IMR-90 (cell line): ENCODE measurements around the gene DCC. TPM values are rescaled to one million over a fixed set of nuclear protein-coding genes. Genes with fewer than 3 reads are reported as not detected.

Experiments
- ATAC-seq: fragments of 200-7000 bp; cut with Tn5 transposase; 2 replicates; pipeline ENCODE4 v1.9.1; 2020; ENCODE audit warnings: low read depth, mild to moderate bottlenecking, moderate library complexity
- BruUV-seq: library from RNA; stranded (reverse); fragments of 400-500 nt; replicated peaks from 2 replicates; lab custom pipeline; 2021; lab: Mats Ljungman, UMichigan
- CTCF ChIA-PET: fragments of 300-600 bp; formaldehyde crosslinking; extraction: SDS; loops from one replicate; lab custom pipeline; 2021; ENCODE audit warnings: antibody characterized with exemption; lab: Yijun Ruan, JAX
- POLR2A ChIA-PET: fragments of 300-600 bp; sonication (Branson Sonifier 250); formaldehyde crosslinking; loops from one replicate; lab custom pipeline; 2022; ENCODE audit warnings: antibody characterized with exemption; ENCODE audit not compliant: unreplicated experiment; lab: Charles Lee
- DNase-seq: peaks from one replicate; pipeline ENCODE4 v3.0.0; 2013
- H2AFZ ChIP-seq: replicated peaks from 2 replicates; pipeline ENCODE3; 2013; ENCODE audit warnings: low read length, mild to moderate bottlenecking; ENCODE audit not compliant: poor library complexity
- H2AK5ac ChIP-seq: 2 replicates; pipeline ENCODE4 v1.6.1; 2013; ENCODE audit warnings: low read depth, low read length, inconsistent platforms
- H2AK9ac ChIP-seq: replicated peaks from 2 replicates; pipeline ENCODE3; 2013; ENCODE audit warnings: mild to moderate bottlenecking, low read depth, low read length, moderate library complexity; ENCODE audit not compliant: poor library complexity
- H2BK120ac ChIP-seq: 2 replicates; pipeline ENCODE4 v1.6.1; 2013; ENCODE audit warnings: low read depth, low read length, inconsistent platforms
- H2BK15ac ChIP-seq: 3 replicates; pipeline ENCODE4 v1.6.1; 2013; ENCODE audit warnings: low read depth, low read length, inconsistent platforms
- H2BK20ac ChIP-seq: 2 replicates; pipeline ENCODE4 v1.6.1; 2013; ENCODE audit warnings: low read depth, mild to moderate bottlenecking, inconsistent platforms, low read length, moderate library complexity
- H2BK5ac ChIP-seq: 2 replicates; pipeline ENCODE4 v1.6.1; 2013; ENCODE audit warnings: mild to moderate bottlenecking, low read depth, low read length, inconsistent platforms; ENCODE audit not compliant: poor library complexity, severe bottlenecking
- H3K14ac ChIP-seq: replicated peaks from 2 replicates; pipeline ENCODE4 v1.6.1; 2013; ENCODE audit warnings: low read depth, low read length, inconsistent platforms
- H3K18ac ChIP-seq: 2 replicates; pipeline ENCODE4 v1.6.1; 2013; ENCODE audit warnings: low read depth, low read length, control low read depth
- H3K23ac ChIP-seq: 2 replicates; pipeline ENCODE4 v1.6.1; 2013; ENCODE audit warnings: low read depth, low read length, inconsistent platforms
- H3K27ac ChIP-seq: 2 replicates; pipeline ENCODE4 v1.5.1; 2013; ENCODE audit warnings: mild to moderate bottlenecking, control low read depth, low read length; ENCODE audit not compliant: insufficient read depth
- H3K27me3 ChIP-seq: 2 replicates; pipeline ENCODE4 v1.6.1; 2013; ENCODE audit warnings: low read length; ENCODE audit not compliant: control insufficient read depth, insufficient read depth
- H3K36me3 ChIP-seq: 2 replicates; pipeline ENCODE4 v1.6.1; 2013; ENCODE audit warnings: low read length, mixed read lengths; ENCODE audit not compliant: control insufficient read depth, insufficient read depth
- H3K4ac ChIP-seq: 2 replicates; pipeline ENCODE4 v1.6.1; 2013; ENCODE audit warnings: low read depth, low read length, inconsistent platforms
- H3K4me1 ChIP-seq: 2 replicates; pipeline ENCODE4 v1.6.1; 2013; ENCODE audit warnings: low read length, mixed read lengths; ENCODE audit not compliant: control insufficient read depth, insufficient read depth
- H3K4me2 ChIP-seq: 2 replicates; pipeline ENCODE4 v1.6.1; 2013; ENCODE audit warnings: low read depth, mild to moderate bottlenecking, control low read depth, low read length, moderate library complexity
- H3K4me3 ChIP-seq: 2 replicates; pipeline ENCODE4 v1.5.1; 2013; ENCODE audit warnings: low read depth, mild to moderate bottlenecking, control low read depth, low read length, moderate library complexity; ENCODE audit not compliant: insufficient read depth
- H3K56ac ChIP-seq: 2 replicates; pipeline ENCODE4 v1.6.1; 2013; ENCODE audit warnings: low read length, inconsistent platforms; ENCODE audit not compliant: insufficient read depth; ENCODE audit errors: extremely low read depth
- H3K79me1 ChIP-seq, 2 experiments: 2 replicates each; pipeline ENCODE4 v1.6.1; 2013; ENCODE audit warnings: low read length in 2 of 2, inconsistent platforms in 1 of 2, low read depth in 1 of 2
- H3K9ac ChIP-seq: 2 replicates; pipeline ENCODE4 v1.6.1; 2013; ENCODE audit warnings: low read depth, low read length, control low read depth
- H3K9me1 ChIP-seq: 2 replicates; pipeline ENCODE4 v1.6.1; 2013; ENCODE audit warnings: low read length, inconsistent platforms; ENCODE audit not compliant: insufficient read depth
- H3K9me3 ChIP-seq: 2 replicates; pipeline ENCODE4 v1.6.1; 2013; ENCODE audit warnings: low read length; ENCODE audit not compliant: control insufficient read depth, insufficient read depth
- H4K20me1 ChIP-seq: 2 replicates; pipeline ENCODE4 v1.6.1; 2013; ENCODE audit warnings: low read length, inconsistent platforms; ENCODE audit not compliant: insufficient read depth
- H4K5ac ChIP-seq: 2 replicates; pipeline ENCODE4 v1.6.1; 2013; ENCODE audit warnings: mild to moderate bottlenecking, low read depth, low read length, control low read depth
- H4K8ac ChIP-seq, 2 experiments: 2 replicates each; pipeline ENCODE4 v1.6.1; 2013; ENCODE audit warnings: low read depth in 2 of 2, low read length in 2 of 2, control low read depth in 1 of 2, inconsistent platforms in 1 of 2
- H4K91ac ChIP-seq: 2 replicates; pipeline ENCODE4 v1.6.1; 2013; ENCODE audit warnings: low read depth, low read length, inconsistent platforms; ENCODE audit not compliant: insufficient read depth
- BHLHE40 ChIP-seq: fragments of 150-350 bp; IDR thresholded peaks from 2 replicates; pipeline ENCODE4 v1.6.1; 2016; ENCODE audit warnings: mild to moderate bottlenecking, low read depth, low read length
- CEBPB ChIP-seq: IDR thresholded peaks from 2 replicates; pipeline ENCODE4 v1.6.1; 2012; ENCODE audit warnings: low read depth, low read length, improper control_type of control experiment
- CHD1 ChIP-seq: IDR thresholded peaks from 2 replicates; pipeline ENCODE4 v1.6.1; 2012; ENCODE audit warnings: low read depth, low read length, improper control_type of control experiment
- FOS ChIP-seq: fragments of 150-350 bp; IDR thresholded peaks from 2 replicates; pipeline ENCODE4 v1.6.1; 2016; ENCODE audit warnings: low read depth, low read length
- MAFK ChIP-seq: IDR thresholded peaks from 2 replicates; pipeline ENCODE4 v1.6.1; 2012; ENCODE audit warnings: low read depth, low read length, improper control_type of control experiment
- MAZ ChIP-seq: IDR thresholded peaks from 2 replicates; pipeline ENCODE4 v1.6.1; 2012; ENCODE audit warnings: low read depth, mild to moderate bottlenecking, low read length, improper control_type of control experiment, moderate library complexity, borderline replicate concordance
- NFE2L2 ChIP-seq: fragments of 150-350 bp; IDR thresholded peaks from 2 replicates; pipeline ENCODE4 v1.6.1; 2016; ENCODE audit warnings: low read depth, mild to moderate bottlenecking, low read length
- RCOR1 ChIP-seq: IDR thresholded peaks from 2 replicates; pipeline ENCODE4 v1.6.1; 2012; ENCODE audit warnings: mild to moderate bottlenecking, low read length, improper control_type of control experiment; ENCODE audit not compliant: insufficient replicate concordance
- RFX5 ChIP-seq: IDR thresholded peaks from 2 replicates; pipeline ENCODE4 v1.8.0; 2012; ENCODE audit warnings: low read depth, mild to moderate bottlenecking, low read length, moderate library complexity
- SMC3 ChIP-seq: fragments of 150-350 bp; IDR thresholded peaks from 2 replicates; pipeline ENCODE4 v1.6.1; 2016; ENCODE audit warnings: low read depth, mild to moderate bottlenecking, antibody characterized with exemption, low read length, moderate library complexity
- WGBS, 2 experiments: methylation state at CpG; one replicate each; pipeline versions ENCODE4 v1.1.5 to v1.1.7; 2013; ENCODE audit warnings: missing lambda C conversion rate in 2 of 2; ENCODE audit not compliant: insufficient read length in 1 of 2; ENCODE audit errors: extremely low coverage in 2 of 2; 5-methylcytosine and 5-hydroxymethylcytosine counted together
- dilution Hi-C: fragments of 300-500 bp; cut with HindIII; formaldehyde crosslinking; loops from one replicate; pipeline ENCODE4 v1.14.3; 2018; ENCODE audit warnings: low sequenced_read_pairs; ENCODE audit not compliant: unreplicated experiment
- in situ Hi-C: fragments of 300-500 bp; cut with MboI; formaldehyde crosslinking; loops from 3 replicates; pipeline ENCODE4 v1.14.3; 2019; ENCODE audit warnings: low sequenced_read_pairs, inconsistent platforms, mixed read lengths
- intact Hi-C: fragments of 100-400 bp; cut with micrococcal nuclease; formaldehyde crosslinking; loops from 2 replicates; pipeline ENCODE4 v1.10.0; 2022
- polyA plus RNA-seq, 3 experiments: library from polyadenylated mRNA; depleted of rRNA; stranded (reverse); fragments of >200 nt; gene quantifications; 2 replicates each; pipeline ENCODE4 v1.2.3, GENCODE V29; 2012; ENCODE audit warnings: low replicate concordance in 1 of 3
- total RNA-seq: library from RNA; depleted of rRNA; stranded (reverse); fragments of >200 nt; gene quantifications from 2 replicates; pipeline ENCODE4 v1.2.3, GENCODE V29; 2012

The DCC gene
- total and polyA plus RNA-seq, 2 of the 4 experiments (the other 2 are of a cell fraction): 0.31 to 0.54 TPM

GRCh38 chr18:53305461-53305860 lies 965.5 kb downstream of the DCC start:
- H3K4me3 ChIP-seq: no peak overlapping the region
- H3K9ac ChIP-seq: no peak overlapping the region
- BruUV-seq: no TSS peak
- in situ Hi-C loops: no loop called here
- TF ChIP-seq MAZ (no peak), NFE2L2 (no peak), FOS (no peak), RCOR1 (no peak), CHD1 (no peak), RFX5 (no peak), CEBPB (no peak), BHLHE40 (no peak), SMC3 (no peak), MAFK (no peak)
- dilution Hi-C loops: no loop called here
- no peak overlapping the region for H4K91ac ChIP-seq
- ATAC-seq (no peak), DNase-seq (no peak)
- no peak overlapping the region for H2BK5ac ChIP-seq
- 60% methylated on average over 2 of the region's 6 CpGs; no CpG with 5 or more reads in 1 of the 2 experiments for WGBS, 2 experiments
- H2AFZ ChIP-seq: no peak overlapping the region
- H3K18ac ChIP-seq: no peak overlapping the region
- H3K9me1 ChIP-seq: no peaks in the 10 kb centered on the region
- H3K14ac ChIP-seq: no peak overlapping the region
- H4K5ac ChIP-seq: no peak overlapping the region
- H3K4ac ChIP-seq: no peak overlapping the region
- no peaks in the 10 kb centered on the region for H3K36me3 ChIP-seq
- H3K56ac ChIP-seq: no peak overlapping the region
- H2AK9ac ChIP-seq: no peak overlapping the region
- intact Hi-C loops: no loop called here
- H3K9me3 ChIP-seq: peaks cover 8% of the 10 kb centered on the region
- H2BK120ac ChIP-seq: no peak overlapping the region
- no peak overlapping the region for H3K4me2 ChIP-seq
- no peaks in the 10 kb centered on the region for H4K20me1 ChIP-seq
- POLR2A ChIA-PET: no interaction called here
- H3K23ac ChIP-seq: no peak overlapping the region
- CTCF ChIA-PET: no interaction called here
- H3K79me1 ChIP-seq: no peaks in the 10 kb centered on the region
- H4K8ac ChIP-seq: no peak overlapping the region
- H3K27me3 ChIP-seq: no peaks in the 10 kb centered on the region
- no peak overlapping the region for H2BK15ac ChIP-seq
- H3K4me1 ChIP-seq: no peaks in the 10 kb centered on the region
- H2AK5ac ChIP-seq: no peak overlapping the region
- no peak overlapping the region for H2BK20ac ChIP-seq
- no peak overlapping the region for H3K27ac ChIP-seq
